Measurements from ENCODE around the gene PTH2.

The PTH2 gene

GRCh38 chr19:49390131-49390928 is 32.9 kb downstream of the PTH2 start:
- DNase-seq (ENCODE audit: low spot score): no peak
- in situ Hi-C loops (cut with MboI; ENCODE audit: low sequenced_read_pairs, unreplicated experiment): no loop called here
- TF ChIP-seq CTCF (IDR thresholded peaks at IDR 0.05; ENCODE audit: borderline replicate concordance, control extremely low read depth, extremely low read depth, insufficient read depth, missing control alignments): no peak

GRCh38 chr19:49389406-49389805 is 33.8 kb downstream of the PTH2 start:
- in situ Hi-C loops (cut with MboI; ENCODE audit: low sequenced_read_pairs, unreplicated experiment): no loop called here
- no peak for TF ChIP-seq CTCF (IDR thresholded peaks at IDR 0.05; ENCODE audit: borderline replicate concordance, control extremely low read depth, extremely low read depth, insufficient read depth, missing control alignments)
- no peak for DNase-seq (ENCODE audit: low spot score)

- in situ Hi-C loops (cut with MboI; ENCODE audit: low sequenced_read_pairs, unreplicated experiment): no loop called here
- no peak for TF ChIP-seq CTCF (IDR thresholded peaks at IDR 0.05; ENCODE audit: borderline replicate concordance, control extremely low read depth, extremely low read depth, insufficient read depth, missing control alignments)
- peak; percentile 95 for DNase-seq (ENCODE audit: low spot score)
Observed at GRCh38 chr19:49387936-49388372, 35.3 kb downstream of the PTH2 start, which contains the start of gene KASH5. TSS of gene KASH5 (plus strand) at chr19:49388249. CDS start at chr19:49390884, 2,635 bp downstream.

GRCh38 chr19:49383599-49383998 is 39.6 kb downstream of the PTH2 start:
- in situ Hi-C loops (cut with MboI; ENCODE audit: low sequenced_read_pairs, unreplicated experiment): no loop called here
- TF ChIP-seq CTCF (IDR thresholded peaks at IDR 0.05; ENCODE audit: borderline replicate concordance, control extremely low read depth, extremely low read depth, insufficient read depth, missing control alignments): no peak
- no peak for DNase-seq (ENCODE audit: low spot score)

- in situ Hi-C loops (cut with MboI; ENCODE audit: low sequenced_read_pairs, unreplicated experiment): no loop called here
- TF ChIP-seq CTCF (IDR thresholded peaks at IDR 0.05; ENCODE audit: borderline replicate concordance, control extremely low read depth, extremely low read depth, insufficient read depth, missing control alignments): no peak
- no peak for DNase-seq (ENCODE audit: low spot score)
Observed at GRCh38 chr19:49382639-49383038, 40.6 kb downstream of the PTH2 start.

- no peak for TF ChIP-seq CTCF (IDR thresholded peaks at IDR 0.05; ENCODE audit: borderline replicate concordance, control extremely low read depth, extremely low read depth, insufficient read depth, missing control alignments)
- in situ Hi-C loops (cut with MboI; ENCODE audit: low sequenced_read_pairs, unreplicated experiment): no loop called here
- no peak for DNase-seq (ENCODE audit: low spot score)
Observed at GRCh38 chr19:49380391-49380790, 42.9 kb downstream of the PTH2 start.

All from GM13976 (cell line).